PC-3 (cell line): ENCODE measurements around the gene LCN6.

Experiments
- EZH2 ChIP-seq: fragments of 300-600 bp; sonication (generic); IDR thresholded peaks from one replicate; pipeline ENCODE4 v1.6.1; 2017; ENCODE audit warnings: antibody characterized with exemption, mild to moderate bottlenecking, low read length; ENCODE audit not compliant: unreplicated experiment
- TF ChIP-seq, protein P1 (sequence below): fragments of 300-600 bp; sonication (generic); conservative IDR thresholded peaks from 2 replicates; pipeline ENCODE4 v1.5.1; 2017; ENCODE audit warnings: antibody characterized with exemption, low read depth, mild to moderate bottlenecking, low read length

DNA sequence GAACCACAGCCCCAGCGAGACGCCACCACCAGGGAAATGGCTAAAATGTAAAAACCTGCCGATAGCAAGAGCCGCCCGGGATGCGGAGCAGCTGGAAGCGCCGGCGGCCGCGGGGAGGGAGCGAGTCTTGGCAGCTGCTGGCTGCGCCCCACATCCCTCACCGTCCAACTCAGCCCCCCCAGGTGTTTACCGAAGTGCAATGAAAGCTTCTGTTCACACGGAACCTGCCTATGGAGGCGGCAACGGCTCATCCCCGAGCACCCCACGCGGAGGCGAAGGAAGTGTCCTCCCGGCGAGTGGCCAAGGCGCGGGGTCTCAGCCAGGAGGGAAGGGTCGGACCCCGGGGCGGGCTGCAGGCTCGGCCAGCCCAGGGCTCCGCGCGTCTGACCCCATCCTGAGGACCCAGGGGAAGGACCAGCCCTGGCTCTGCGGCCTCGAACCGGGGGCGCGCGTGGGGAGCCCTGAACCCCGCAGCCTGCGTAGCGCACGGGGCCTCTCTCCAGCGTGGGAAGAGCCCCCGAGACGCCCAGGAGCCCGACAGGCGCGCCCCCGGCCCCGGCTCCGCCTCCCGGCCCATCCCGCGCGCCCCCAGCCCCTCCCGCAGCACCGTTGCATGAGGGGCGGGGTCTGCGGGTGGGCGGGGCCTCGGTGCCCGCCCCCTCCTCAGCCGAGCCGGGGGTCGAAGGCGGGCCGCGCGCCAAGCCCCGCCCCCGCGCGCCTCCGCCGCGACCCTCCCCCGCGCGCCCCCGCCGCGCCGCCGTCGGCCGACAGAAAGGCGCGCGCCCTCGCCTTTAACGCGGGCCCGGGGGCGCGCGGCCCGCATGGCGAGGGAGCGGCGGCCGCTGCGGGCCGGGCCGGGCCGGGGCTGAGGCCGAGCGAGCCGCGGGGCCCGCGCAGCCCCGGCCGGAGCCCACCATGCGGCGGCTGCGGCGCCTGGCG is 36.3 kb downstream of the LCN6 start, which contains the start of gene DIPK1B:
- TF ChIP-seq, protein P1, sequence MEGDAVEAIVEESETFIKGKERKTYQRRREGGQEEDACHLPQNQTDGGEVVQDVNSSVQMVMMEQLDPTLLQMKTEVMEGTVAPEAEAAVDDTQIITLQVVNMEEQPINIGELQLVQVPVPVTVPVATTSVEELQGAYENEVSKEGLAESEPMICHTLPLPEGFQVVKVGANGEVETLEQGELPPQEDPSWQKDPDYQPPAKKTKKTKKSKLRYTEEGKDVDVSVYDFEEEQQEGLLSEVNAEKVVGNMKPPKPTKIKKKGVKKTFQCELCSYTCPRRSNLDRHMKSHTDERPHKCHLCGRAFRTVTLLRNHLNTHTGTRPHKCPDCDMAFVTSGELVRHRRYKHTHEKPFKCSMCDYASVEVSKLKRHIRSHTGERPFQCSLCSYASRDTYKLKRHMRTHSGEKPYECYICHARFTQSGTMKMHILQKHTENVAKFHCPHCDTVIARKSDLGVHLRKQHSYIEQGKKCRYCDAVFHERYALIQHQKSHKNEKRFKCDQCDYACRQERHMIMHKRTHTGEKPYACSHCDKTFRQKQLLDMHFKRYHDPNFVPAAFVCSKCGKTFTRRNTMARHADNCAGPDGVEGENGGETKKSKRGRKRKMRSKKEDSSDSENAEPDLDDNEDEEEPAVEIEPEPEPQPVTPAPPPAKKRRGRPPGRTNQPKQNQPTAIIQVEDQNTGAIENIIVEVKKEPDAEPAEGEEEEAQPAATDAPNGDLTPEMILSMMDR, result no peak
- no peak for TF ChIP-seq EZH2
